Naive B cell (primary cell): ENCODE results near the gene SDSL. TPM values are rescaled to one million over a fixed set of nuclear protein-coding genes. Genes with fewer than 3 reads are reported as not detected.

Source experiments
- ATAC-seq, 2 donors: fragments of 150-1000 bp; cut with Tn5 transposase; 2 replicates each; pipeline ENCODE4 v1.10.0; 2021; ENCODE audit warnings: low read depth in 2 of 2, mild to moderate bottlenecking in 2 of 2, moderate library complexity in 2 of 2
- DNase-seq: peaks from one replicate; pipeline ENCODE4 v3.0.0; 2022
- H3K27ac Mint-ChIP-seq, 6 donors: one replicate each; pipeline ENCODE4 v1.8.0; 2020 to 2022; ENCODE audit warnings: mild to moderate bottlenecking in 6 of 6, mixed read lengths in 6 of 6, moderate library complexity in 5 of 6, inconsistent platforms in 2 of 6
- H3K27me3 Mint-ChIP-seq, 3 donors: one replicate each; pipeline ENCODE4 v1.8.0; 2021 to 2022; ENCODE audit warnings: mixed read lengths in 3 of 3, mild to moderate bottlenecking in 1 of 3
- H3K36me3 Mint-ChIP-seq, 2 donors: one replicate each; pipeline ENCODE4 v1.8.0; 2020 to 2022; ENCODE audit warnings: mixed read lengths in 2 of 2, inconsistent platforms in 1 of 2, mild to moderate bottlenecking in 1 of 2
- H3K4me1 Mint-ChIP-seq, 3 donors: one replicate each; pipeline ENCODE4 v1.8.0; 2020 to 2022; ENCODE audit warnings: mixed read lengths in 3 of 3, inconsistent platforms in 1 of 3, mild to moderate bottlenecking in 1 of 3, moderate library complexity in 1 of 3
- H3K4me3 Mint-ChIP-seq, 8 donors: one replicate each; pipeline ENCODE4 v1.8.0; 2020 to 2022; ENCODE audit warnings: mild to moderate bottlenecking in 8 of 8, mixed read lengths in 8 of 8, moderate library complexity in 8 of 8, inconsistent platforms in 2 of 8
- H3K9me3 Mint-ChIP-seq, 7 donors: one replicate each; pipeline ENCODE4 v1.8.0; 2020 to 2022; ENCODE audit warnings: mixed read lengths in 7 of 7, mild to moderate bottlenecking in 5 of 7, inconsistent platforms in 2 of 7, moderate library complexity in 1 of 7
- polyA plus RNA-seq, 6 donors: library from polyadenylated mRNA; unstranded; fragments of 300-500 nt; fragmentation: Illumina TruSeq; gene quantifications; one replicate each; pipeline ENCODE4 v1.2.3, GENCODE V29; 2021; ENCODE audit warnings: low read depth in 6 of 6

SDSL gene
- polyA plus RNA-seq, 6 donors from 2014 or later = 0.27 to 0.68 TPM; not detected in 4

DNA sequence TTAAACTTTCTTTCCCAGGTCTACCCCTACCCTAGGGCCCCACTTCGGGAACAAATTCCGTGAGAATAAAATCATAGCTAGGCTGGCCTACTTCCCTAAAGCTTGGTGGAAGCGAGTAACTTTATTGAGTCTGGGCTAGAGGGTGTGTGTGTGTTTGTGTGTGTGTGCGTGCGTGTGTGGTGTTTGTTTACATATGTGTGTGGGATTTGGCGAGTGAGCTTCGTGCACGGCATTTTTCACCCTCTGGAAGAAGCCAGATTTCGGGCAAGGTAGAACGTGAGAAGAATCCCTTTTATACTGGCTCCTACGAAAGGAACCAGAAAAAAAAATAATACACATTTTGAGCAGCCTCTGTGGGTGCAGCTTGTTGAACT is 57.0 kb downstream of the SDSL start:
- peak overlapping the region in 2 of 8 donors; percentile 0 to 62 for H3K4me3 Mint-ChIP-seq
- peaks cover 0 to 40% (median 10%) of the 10 kb centered on the region in 7 donors for H3K9me3 Mint-ChIP-seq
- H3K27ac Mint-ChIP-seq = peak overlapping the region in 2 of 6 donors; percentile 75 to 83
- H3K27me3 Mint-ChIP-seq = peaks cover 80 to 92% (median 87%) of the 10 kb centered on the region in 3 donors
- peaks cover 5 to 25% (median 16%) of the 10 kb centered on the region in 3 donors for H3K4me1 Mint-ChIP-seq
- ATAC-seq = no peak
- H3K36me3 Mint-ChIP-seq = peaks cover 4 to 19% of the 10 kb centered on the region in 2 donors
- no peak for DNase-seq

DNA sequence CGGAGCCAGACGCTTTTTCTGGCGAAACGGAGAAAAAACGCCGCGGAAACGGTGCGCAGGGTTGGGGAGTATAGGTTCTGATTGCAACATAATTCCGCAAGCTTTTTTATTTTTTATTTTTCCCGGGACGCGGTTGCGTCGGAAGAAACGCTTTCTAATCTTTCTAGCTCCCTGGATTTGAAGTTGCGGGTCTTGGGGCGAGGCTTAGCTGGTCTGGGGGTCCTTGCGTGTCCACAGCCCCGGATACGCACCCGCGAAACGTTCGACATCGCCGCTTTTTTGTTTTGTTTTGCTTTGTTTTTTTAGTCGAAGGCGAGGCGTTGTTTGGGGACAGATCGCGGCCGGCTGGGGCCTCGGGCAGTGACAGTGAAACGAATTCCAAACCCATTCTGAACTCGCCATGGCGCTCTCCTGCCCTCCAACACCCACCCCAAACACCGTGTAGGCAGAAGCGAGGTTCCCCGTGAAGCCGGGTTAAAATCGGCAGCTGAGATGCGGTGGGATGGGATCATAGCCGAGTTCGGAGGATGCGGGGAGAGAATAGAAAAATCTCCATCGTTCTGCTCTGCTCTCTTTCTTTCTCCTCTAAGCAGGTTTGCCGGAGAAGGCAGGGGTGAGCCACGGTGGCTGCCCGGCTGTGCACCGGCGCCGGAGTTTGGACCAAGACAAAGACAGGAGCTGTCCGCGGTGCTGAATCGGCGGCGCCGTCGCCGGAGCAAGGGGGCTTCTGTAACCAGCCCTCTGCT is 57.6 kb downstream of the SDSL start:
- DNase-seq = no peak
- Mint-ChIP-seq H3K27ac (peak overlapping the region in 4 of 6 donors; percentile 33 to 83 (median 74)), H3K4me3 (peak overlapping the region in 4 of 8 donors; percentile 0 to 73 (median 47)), H3K9me3 (peaks cover 0 to 40% (median 10%) of the 10 kb centered on the region in 7 donors), H3K27me3 (peaks cover 78 to 90% (median 83%) of the 10 kb centered on the region in 3 donors), H3K4me1 (peaks cover 0 to 19% (median 11%) of the 10 kb centered on the region in 3 donors), H3K36me3 (peaks cover 4 to 19% of the 10 kb centered on the region in 2 donors)
- no peak for ATAC-seq

DNA sequence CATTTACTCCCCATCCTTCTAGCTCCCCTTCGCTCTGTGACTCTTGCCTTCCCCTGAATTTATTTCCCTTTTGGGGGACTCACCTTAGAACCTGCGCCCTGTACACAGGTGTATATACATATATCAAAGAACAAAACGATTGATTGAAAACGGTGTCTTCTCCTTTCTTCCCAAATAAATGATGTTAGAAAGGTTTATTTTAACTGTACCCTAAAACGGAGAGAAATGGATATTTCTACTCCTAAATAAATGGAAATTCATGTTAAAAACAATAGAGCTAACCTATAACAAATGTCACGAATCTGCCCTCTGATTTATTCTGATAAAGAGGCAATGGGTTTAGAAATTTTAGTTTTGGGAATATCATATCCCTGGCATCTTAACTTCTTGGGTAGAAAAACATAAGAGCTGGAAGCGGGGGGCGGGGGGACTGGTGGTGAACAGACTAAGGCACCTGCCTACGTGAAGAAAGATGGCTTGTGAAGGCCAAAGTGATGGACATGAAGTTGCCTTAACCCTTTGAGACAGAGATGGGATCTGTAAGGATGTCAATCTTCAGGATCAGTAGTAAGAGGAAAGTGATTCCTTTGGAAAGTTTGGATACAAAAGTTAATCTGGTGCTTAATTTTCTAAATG is 58.3 kb downstream of the SDSL start:
- Mint-ChIP-seq H3K36me3 (peaks cover 0 to 19% of the 10 kb centered on the region in 2 donors), H3K27me3 (peaks cover 72 to 89% (median 81%) of the 10 kb centered on the region in 3 donors), H3K4me3 (peak overlapping the region in 2 of 8 donors; percentile 46 to 73), H3K4me1 (peaks cover 0 to 17% (median 8%) of the 10 kb centered on the region in 3 donors), H3K9me3 (peaks cover 0 to 40% (median 10%) of the 10 kb centered on the region in 7 donors), H3K27ac (peak overlapping the region in 3 of 6 donors; percentile 37 to 83 (median 75))
- ATAC-seq (no peak), DNase-seq (no peak)

DNA sequence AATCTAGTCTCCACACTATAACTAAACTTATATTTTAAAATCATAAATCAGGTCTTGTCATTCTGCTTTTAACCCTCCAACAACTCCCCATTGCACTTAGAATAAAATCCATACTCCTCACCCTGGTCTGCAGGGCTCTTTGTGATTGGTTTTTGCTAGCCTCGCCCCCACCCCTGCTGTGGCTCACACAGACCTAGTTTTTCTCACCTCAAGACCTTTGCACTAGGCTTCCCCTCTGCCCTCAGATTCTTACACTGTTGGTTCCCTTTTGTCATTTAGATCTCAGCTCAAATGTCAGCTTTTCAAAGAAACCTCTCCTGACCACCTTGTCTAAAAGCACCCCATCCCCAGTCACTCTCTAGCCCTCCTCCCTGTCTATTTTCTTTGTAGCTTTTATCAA is 60.2 kb downstream of the SDSL start:
- no peak for DNase-seq
- H3K9me3 Mint-ChIP-seq = peaks cover 0 to 40% (median 7%) of the 10 kb centered on the region in 7 donors
- H3K27me3 Mint-ChIP-seq = peaks cover 81 to 94% (median 93%) of the 10 kb centered on the region in 3 donors
- ATAC-seq = no peak
- H3K4me1 Mint-ChIP-seq = peaks cover 0 to 17% (median 5%) of the 10 kb centered on the region in 3 donors
- H3K36me3 Mint-ChIP-seq = peaks cover 0 to 19% of the 10 kb centered on the region in 2 donors
- H3K27ac Mint-ChIP-seq = no peak overlapping the region
- H3K4me3 Mint-ChIP-seq = peak overlapping the region in 1 of 8 donors; percentile 55

DNA sequence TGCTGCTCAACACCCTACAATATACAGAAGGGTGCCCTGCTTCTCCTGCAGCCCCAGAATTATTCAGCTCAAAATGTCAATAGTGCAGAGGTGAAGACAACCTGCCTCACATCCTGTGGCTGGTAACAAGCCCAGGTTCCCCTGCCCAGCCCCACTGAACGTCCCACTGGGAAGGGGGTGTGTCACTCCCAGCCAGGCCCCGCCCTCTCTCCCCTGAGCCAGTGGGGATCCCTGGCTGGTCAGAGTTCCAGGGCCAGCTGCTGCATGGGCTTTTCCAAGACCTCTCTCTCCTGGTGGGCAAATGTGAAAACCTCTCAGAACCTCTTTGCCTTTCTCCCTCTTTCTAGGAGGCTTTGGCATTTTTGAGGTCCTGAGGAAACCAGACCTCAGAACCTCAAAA is 63.1 kb downstream of the SDSL start:
- no peak for DNase-seq
- peaks cover 0 to 28% (median 3%) of the 10 kb centered on the region in 7 donors for H3K9me3 Mint-ChIP-seq
- H3K27me3 Mint-ChIP-seq = peaks cover 65 to 92% (median 88%) of the 10 kb centered on the region in 3 donors

DNA sequence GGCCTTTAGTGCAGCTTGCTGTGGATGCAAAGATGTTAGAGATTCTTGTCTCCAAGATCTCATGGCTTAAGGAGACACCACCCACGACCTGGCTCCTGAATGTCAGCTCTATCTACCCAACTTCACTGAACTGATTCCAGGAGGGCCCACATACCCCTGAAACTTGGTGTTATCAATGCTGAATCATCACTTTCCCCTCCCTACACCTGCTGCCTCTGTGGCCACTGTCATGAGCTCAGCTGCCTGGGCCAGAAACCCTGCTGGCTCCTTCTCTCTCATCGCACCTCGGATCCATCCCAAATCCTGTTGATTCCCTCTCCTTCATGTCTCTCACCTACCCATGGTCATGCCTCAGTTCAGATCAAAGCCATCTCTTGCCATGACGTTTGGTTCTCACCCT is 64.5 kb downstream of the SDSL start:
- Mint-ChIP-seq H3K9me3 (peaks cover 0 to 28% (median 4%) of the 10 kb centered on the region in 7 donors), H3K27ac (no peak overlapping the region), H3K4me3 (no peak overlapping the region), H3K27me3 (peaks cover 58 to 89% (median 85%) of the 10 kb centered on the region in 3 donors), H3K36me3 (no peaks in the 10 kb centered on the region), H3K4me1 (no peaks in the 10 kb centered on the region)
- ATAC-seq (no peak), DNase-seq (no peak)

More for the DNA sequence above, 63.1 kb downstream of the SDSL start:
- Mint-ChIP-seq H3K4me1 (peaks cover 0 to under 1% (median 0%) of the 10 kb centered on the region in 3 donors), H3K36me3 (peaks cover 0 to 2% of the 10 kb centered on the region in 2 donors), H3K4me3 (no peak overlapping the region), H3K27ac (no peak overlapping the region)
- no peak for ATAC-seq

Other genes with a start within 250 kb of the SDSL start
- 10 to 100 TPM in 5 of 6 donors, 1 to 10 TPM in 1; 9.0 to 45.5 (median 25.4) TPM for gene DDX54, start 236.9 kb upstream of the SDSL start, polyA plus RNA-seq
- gene RITA1, start 236.7 kb upstream of the SDSL start, polyA plus RNA-seq = 10 to 100 TPM; 21.0 to 31.9 (median 24.1) TPM
- 10 to 100 TPM in 5 of 6 donors, 1 to 10 TPM in 1; 8.8 to 26.2 (median 18.9) TPM for gene TPCN1, start 200.9 kb upstream of the SDSL start, polyA plus RNA-seq
- 10 to 100 TPM in 5 of 6 donors, 1 to 10 TPM in 1; 5.3 to 35.1 (median 14.6) TPM for gene SLC8B1, start 87.3 kb upstream of the SDSL start, polyA plus RNA-seq
- 1 to 10 TPM; 1.4 to 6.0 (median 2.6) TPM for gene PLBD2, start 63.8 kb upstream of the SDSL start, polyA plus RNA-seq
- not detected for gene SDS, start 18.5 kb upstream of the SDSL start, polyA plus RNA-seq
- not detected for gene LHX5, start 49.5 kb downstream of the SDSL start, polyA plus RNA-seq